GM21526 (cell line): ENCODE results near the gene MEGF11.

ENCODE experiments used
- ATAC-seq: cut with Tn5 transposase; IDR thresholded peaks from one replicate; pipeline ENCODE4 v1.9.1; 2021; ENCODE audit warnings: moderate library complexity; ENCODE audit not compliant: unreplicated experiment, low FRiP score

MEGF11 gene

DNA sequence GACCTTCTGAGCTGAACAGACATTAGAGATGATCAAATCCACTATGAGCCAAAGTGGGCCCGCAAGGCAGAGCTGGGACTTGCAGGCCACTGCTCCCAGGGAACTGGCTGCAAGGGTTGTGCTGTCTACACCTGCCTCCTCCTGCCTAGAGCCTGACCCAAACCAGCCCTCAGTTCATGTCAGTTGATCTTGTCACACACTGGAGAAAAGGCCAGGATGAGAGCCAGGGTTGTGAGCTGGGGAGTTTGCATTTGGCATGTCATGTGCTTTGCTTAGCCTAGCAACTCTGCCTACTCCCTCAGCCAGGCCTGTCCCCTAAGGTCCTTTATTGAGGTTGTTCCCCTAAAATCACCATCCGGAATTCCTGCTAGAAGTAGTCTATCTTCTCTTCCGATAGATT is 316.5 kb downstream of the MEGF11 start:
- ATAC-seq = no peak

GRCh38 chr15:65936282-65936681 is 317.3 kb downstream of the MEGF11 start:
- no peak for ATAC-seq

DNA sequence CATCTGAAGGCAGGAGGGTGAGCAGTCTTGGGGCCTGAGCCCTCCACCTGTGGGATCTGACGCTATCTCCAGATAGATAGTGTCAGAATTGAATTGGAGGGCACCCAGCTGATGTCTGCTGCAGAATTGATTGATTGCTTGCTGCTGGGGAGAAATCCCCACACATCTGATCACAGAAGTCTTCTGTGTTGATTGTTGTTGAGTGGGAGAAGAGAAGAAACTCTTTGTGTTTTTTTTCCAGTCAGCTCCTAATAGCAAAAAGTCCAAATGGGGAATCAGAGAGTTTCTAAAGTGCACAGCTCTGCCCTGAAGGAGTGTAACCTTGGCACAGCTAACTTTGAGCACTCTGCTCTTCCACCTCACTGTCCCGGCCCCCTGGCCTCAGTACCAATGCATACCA is 318.2 kb downstream of the MEGF11 start:
- no peak for ATAC-seq

- no peak for ATAC-seq
Observed at GRCh38 chr15:65931221-65931620, 322.3 kb downstream of the MEGF11 start.

GRCh38 chr15:65930134-65930533 is 323.4 kb downstream of the MEGF11 start:
- ATAC-seq = no peak

DNA sequence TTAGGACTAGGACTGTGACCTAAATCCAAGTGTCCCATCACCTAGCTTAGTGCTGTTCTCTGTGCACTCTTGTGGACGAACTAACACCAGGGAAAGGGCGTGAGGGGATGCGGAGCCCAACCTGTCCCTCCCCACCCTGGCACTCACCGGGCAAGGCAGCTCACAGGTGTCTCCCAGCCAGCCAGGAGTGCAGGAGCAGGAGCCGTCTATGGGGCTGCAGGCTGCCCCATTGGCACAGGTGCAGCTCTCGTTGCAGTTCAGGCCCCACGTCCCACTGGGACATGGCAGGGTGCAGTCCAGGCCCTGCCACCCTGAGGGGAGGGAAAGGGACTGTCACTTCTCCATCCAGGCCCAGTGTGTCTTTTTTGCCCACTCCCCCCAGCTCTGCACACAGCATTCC is 324.0 kb downstream of the MEGF11 start:
- ATAC-seq = no peak

GRCh38 chr15:65927545-65927944 is 326.0 kb downstream of the MEGF11 start:
- ATAC-seq = no peak

DNA sequence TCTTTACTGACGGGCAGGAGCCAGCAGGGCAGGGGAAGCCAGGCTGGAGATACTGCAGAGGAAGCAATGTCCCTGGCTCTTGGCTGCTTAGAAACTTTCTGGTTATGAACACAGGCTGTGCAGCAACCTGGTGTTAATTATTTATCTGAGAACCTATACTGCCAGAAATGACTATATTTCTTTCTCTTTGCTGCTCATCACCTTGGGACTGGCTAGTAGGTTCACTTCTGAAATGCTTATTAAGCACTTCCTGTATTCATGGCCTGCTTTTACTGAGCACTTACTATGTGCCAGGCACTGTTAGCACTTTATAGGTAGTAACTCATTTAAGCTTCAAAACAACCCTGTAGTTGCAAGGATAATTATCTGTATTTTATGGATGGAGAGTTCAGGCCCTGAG is 326.7 kb downstream of the MEGF11 start:
- no peak for ATAC-seq

DNA sequence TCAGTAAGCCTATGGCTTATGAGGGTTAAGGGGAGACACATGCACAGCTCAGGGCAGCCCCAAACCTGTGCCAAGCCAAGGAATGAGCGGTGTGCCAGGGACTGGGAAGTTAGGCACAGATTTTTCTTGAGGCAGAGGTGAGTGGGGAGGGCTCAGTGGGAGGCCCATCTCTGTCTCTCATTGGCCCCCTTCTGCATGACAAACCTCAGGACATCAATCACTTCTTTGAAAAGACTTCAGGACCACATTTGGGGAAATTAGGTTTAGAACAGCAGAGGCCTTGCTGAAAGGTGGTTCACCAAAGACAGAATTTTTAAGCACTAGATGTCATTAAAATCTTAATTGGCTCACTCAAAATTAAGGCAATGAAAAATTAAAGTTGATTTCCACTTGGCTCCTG is 327.1 kb downstream of the MEGF11 start:
- ATAC-seq = no peak

DNA sequence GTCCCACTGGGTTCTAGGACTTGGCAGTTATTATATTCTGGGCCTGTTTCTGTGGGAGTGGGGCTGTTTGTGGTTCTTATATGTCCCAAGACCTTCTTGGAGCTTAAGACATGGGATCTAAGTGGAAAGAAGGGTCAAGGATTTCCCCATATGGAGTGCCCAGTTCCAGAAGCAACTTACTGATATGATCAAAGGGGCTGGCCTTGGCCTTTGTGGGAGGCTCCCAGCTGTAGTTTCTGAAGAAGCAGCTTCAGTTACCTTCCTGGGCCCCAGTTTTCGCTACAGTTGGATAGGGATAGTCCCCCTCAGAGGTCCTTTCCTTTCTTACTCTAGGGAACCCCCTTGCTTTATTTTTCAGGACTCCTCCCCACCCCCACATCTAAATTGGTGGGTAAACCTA is 328.2 kb downstream of the MEGF11 start:
- ATAC-seq = no peak

- ATAC-seq = no peak
Observed at GRCh38 chr15:65924004-65924403, 329.5 kb downstream of the MEGF11 start.

- no peak for ATAC-seq
Observed at GRCh38 chr15:65923264-65923663, 330.3 kb downstream of the MEGF11 start.

DNA sequence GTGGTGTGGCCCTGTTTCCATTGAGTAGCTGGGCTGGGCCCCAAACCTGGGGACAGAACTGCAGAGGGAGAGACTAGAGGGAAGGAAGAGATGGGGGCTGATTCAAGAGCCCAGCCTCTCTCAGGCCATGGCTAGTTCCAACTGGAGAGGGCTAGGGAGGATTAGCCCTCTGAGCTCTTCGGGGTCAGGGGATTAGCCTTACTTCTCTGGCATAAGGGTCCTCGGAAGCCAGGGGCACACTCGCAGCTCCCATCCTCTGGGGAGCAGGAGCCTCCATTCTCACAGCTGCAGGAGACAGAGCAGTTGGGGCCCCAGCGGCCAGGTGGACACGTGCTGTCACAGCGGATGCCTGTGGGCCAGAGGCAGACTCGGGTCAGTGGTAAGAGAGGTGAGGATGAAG is 330.9 kb downstream of the MEGF11 start:
- ATAC-seq = no peak

DNA sequence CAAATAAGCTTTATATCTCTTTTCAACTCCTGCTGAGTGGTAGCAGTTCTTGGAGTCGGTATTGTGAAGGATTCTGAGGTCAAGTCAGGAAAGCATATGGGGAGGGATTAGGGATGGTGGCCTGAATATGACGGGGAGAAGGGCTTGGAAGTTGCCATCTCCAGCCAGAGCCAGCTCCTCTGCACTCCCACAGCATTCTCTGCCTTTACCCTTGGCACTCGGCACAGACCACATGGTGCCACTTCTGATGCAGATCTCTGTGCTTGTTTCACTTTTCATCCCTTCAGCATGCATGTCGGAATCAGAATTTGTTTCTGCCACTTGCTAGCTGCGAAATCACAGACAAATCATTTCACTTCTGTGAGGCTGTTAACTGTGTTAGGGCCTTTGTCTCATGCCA is 331.8 kb downstream of the MEGF11 start:
- ATAC-seq = no peak

DNA sequence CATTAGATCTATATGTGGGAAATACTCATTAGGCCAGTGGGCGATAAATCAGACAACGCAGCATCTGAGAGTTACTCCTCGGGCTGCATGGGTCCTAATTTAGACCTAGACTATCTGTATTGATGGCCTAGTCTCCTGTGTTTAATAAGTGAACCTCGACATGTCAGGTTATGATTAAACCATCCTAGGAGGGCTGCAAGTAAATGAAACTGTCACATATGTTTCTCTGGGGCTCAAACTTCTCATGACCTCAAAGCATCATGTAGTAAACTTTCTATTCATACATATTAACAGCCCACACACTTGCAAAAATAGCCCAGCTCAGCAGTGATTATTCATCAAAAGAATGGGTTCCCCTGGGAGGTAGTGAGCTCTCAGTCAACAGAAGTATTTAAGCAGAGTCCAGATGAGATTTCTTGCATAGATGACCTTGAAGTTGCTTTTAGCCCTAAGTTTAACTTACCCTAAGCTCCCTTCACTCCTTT is 332.7 kb downstream of the MEGF11 start:
- no peak for ATAC-seq

- no peak for ATAC-seq
Observed at GRCh38 chr15:65920121-65920520, 333.4 kb downstream of the MEGF11 start.

DNA sequence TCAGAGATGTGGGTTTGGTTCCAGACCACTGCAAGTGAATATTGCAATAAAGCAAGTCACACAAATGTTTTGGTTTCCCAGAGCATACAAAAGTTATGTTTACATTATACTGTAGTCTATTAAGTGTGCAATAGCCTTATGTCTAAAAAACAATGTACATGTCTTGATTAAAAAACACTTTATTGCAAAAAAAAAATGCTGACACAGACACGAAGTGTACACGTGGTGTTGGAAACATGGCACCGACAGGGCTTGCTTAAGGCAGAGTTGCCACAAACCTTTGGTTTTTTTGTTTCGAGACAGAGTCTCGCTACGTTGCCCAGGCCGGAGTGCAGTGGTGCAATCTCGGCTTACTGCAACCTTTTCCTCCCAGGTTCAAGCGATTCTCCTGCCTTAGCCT is 334.2 kb downstream of the MEGF11 start:
- no peak for ATAC-seq

- ATAC-seq = no peak
Observed at GRCh38 chr15:65918945-65919344, 334.6 kb downstream of the MEGF11 start.

- ATAC-seq = no peak
Observed at GRCh38 chr15:65918357-65918920, 335.1 kb downstream of the MEGF11 start.

DNA sequence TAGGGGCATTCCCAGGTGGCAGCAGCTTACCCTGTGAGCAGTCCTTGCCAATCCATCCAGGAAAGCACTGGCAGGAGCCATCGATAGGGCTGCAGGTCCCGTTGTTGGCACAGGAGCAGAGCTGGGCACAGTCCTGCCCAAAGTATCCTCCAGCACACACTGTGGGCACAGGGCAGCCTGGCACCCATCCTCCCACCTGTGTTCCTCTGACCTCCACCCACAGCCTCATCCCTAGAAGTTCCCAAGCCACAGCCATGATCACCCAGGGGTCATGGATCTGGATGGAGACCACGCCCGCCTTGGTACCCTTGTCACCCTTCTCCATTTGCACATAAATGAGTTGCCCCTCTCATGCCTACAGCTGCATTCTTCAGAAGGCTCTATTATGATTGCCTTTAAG is 335.6 kb downstream of the MEGF11 start:
- no peak for ATAC-seq

- no peak for ATAC-seq
Observed at GRCh38 chr15:65917407-65917756, 336.2 kb downstream of the MEGF11 start.

- ATAC-seq = no peak
Observed at GRCh38 chr15:65916664-65917406, 336.7 kb downstream of the MEGF11 start.
